Stimulated activated CD4-positive, alpha-beta T cell treated with anti-CD3 and anti-CD28 coated beads, Interleukin-12 subunit alpha, Interleukin-12 subunit beta, amount 100 ng/mL, for 4 hours (primary cell): ENCODE measurements around the gene SCLY.
"Not testable (repeated sequence)": the region's sequence is repeated elsewhere in the genome, so short reads cannot be mapped to it uniquely, and the experiment has no call there.

Experiments
- DNase-seq: peaks from one replicate; pipeline ENCODE4 v3.0.0-alpha.2; 2020

The SCLY gene

GRCh38 chr2:238042090-238042489 is 18.7 kb upstream of the SCLY start:
- DNase-seq: no peak

GRCh38 chr2:238042849-238043584 is 17.8 kb upstream of the SCLY start:
- no peak for DNase-seq

- no peak for DNase-seq
These were observed 16.9 kb upstream of the SCLY start for GRCh38 chr2:238043851-238044250.

GRCh38 chr2:238045575-238045974 is 15.2 kb upstream of the SCLY start:
- DNase-seq: no peak

- no peak for DNase-seq
These were observed 14.0 kb upstream of the SCLY start for GRCh38 chr2:238046725-238047270.

DNA sequence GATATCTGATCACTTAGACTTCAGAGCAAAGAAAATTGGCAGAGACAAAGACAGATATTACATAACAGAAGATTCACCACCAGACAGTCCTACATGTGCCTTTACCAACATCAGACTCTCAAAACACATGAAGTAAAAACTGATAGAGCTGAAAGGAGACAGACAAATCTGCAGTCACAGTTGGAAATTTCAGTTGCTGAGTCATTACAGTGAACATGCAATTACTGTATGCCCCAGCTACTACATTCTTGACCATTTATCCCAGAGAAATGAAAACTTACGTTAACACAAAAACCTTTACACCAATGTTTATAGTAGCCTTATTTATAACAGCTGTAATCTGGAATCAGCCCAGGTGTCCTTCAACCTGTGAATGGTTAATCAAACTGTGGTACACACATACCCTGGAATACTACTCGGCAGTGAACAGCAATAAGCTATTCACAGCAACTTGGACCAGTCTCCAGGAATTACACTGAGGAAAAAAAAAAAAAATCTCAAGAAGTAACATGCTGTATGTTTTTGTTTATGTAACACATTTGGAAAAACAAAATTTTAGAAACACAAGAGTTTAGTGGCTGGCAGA is 7.5 kb upstream of the SCLY start:
- DNase-seq: no peak

DNA sequence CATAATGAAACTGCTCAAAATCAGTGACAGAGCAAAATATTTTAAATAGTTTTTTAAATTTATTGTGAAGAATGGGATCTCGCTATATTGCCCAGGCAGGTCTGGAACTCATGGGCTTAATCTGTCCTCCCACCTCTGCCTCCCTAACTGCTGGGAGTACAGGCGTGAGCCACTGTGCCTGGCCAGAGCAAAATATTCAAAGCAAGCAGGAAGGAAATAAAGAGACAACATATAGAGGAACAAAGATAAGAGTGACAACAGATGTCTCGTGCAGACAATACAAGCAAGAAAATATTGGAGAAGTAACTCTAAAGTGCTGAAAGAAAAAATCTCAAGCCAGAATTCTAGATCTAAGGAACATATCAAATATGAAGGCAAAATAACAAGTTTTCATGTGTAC is 5.0 kb upstream of the SCLY start:
- DNase-seq: no peak

- not testable (repeated sequence) for DNase-seq
These were observed 2.9 kb upstream of the SCLY start for GRCh38 chr2:238057696-238058575.

DNA sequence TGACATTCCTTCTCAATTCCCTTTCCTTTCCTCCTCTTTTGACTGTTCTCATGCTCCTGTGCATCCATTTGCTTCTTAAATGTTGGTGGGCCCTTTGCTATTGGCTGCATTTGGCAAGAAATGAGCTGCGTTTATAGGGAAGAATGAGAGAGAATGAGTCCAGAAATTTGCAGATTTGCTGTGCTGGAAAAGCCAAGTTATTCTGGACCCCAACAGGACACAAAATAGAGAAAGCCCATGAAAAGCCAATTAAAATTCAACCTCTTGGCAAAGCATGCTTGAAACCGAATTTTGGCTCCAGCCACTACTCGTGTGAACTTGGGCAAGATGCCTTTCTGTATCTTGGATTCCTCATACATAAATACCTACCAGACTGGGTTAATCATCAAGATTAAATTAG is 1.3 kb upstream of the SCLY start:
- DNase-seq: no peak

GRCh38 chr2:238060096-238060541 is 682 bp upstream of the SCLY start:
- DNase-seq: no peak

- DNase-seq: peak; percentile 39
These were observed 758 bp downstream of the SCLY start for GRCh38 chr2:238061315-238062202.

DNA sequence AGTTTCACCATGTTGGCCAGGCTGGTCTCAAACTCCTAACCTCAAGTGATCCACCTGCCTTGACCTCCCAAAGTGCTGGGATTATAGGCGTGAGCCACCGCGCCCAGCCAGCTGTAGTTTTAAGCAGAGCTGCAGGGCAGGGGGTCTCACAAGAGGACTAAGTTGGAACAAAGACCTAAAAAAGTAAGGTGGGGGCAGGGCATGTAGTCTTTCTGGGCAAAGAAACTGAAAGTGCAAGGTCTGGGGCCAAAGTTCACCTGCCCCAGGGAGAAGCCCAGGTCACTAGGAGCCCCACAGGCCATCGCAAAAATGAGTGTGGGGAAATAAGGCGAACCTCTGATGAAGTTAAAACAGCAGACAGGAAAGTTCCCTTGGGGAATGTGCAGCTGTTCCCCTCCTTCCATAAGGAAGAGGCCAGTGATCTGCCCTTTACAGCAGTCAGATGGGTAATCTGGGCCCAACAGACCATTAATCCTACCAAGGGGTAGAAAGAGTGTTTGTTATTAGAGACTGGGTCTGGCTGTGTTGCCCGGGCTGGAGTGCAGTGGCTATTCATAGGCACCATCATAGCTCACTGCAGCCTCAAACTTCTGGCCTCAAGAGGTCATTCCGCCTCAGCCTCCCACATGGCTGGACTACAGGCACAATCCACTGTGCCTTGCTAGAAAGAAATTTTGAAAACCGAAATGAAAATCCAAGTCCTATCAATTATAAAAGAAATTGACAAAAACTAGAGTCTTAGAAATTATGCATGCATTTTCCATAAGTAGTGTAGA is 2.8 kb downstream of the SCLY start:
- no peak for DNase-seq

GRCh38 chr2:238064376-238064775 is 3.6 kb downstream of the SCLY start:
- DNase-seq: no peak

- no peak for DNase-seq
These were observed 4.5 kb downstream of the SCLY start for GRCh38 chr2:238065071-238065846.

DNA sequence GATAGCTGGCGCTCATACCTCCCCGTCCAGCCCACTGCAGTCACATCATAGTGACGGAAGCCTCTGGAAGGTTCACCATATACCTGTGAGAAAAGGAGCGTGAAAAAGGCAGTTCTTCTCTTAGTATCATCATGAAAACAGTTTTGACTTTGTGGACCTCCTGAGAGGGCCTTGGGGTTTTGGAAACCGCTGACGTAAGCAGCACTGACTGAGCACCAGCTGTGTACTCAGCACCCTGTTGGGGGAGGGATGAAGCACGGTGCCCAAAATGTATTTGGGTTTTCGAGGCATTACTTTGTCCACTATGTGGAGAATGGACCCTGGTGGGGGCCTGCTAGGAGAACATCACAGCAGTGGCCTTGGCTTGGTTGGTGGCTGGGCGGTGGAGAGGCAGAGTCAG is 5.4 kb downstream of the SCLY start:
- DNase-seq: no peak

GRCh38 chr2:238066718-238067117 is 5.9 kb downstream of the SCLY start:
- not testable (repeated sequence) for DNase-seq

DNA sequence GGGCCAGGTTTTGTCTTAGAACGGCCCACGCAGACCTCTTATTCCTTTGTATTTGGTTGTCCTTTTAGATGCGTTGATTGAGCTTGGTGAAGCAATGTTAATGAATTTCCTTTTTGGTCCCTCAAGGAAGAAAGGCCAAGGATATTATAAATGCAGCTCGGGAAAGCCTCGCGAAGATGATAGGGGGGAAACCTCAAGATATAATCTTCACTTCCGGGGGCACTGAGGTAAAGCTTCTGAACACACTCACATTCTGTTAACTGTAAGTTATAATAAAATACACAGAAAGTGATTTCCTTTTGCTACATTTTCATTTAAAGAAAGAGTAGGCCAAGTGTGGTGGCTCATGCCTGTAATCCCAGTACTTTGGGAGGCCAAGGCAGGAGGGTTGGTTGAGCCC is 7.1 kb downstream of the SCLY start:
- DNase-seq: no peak

DNA sequence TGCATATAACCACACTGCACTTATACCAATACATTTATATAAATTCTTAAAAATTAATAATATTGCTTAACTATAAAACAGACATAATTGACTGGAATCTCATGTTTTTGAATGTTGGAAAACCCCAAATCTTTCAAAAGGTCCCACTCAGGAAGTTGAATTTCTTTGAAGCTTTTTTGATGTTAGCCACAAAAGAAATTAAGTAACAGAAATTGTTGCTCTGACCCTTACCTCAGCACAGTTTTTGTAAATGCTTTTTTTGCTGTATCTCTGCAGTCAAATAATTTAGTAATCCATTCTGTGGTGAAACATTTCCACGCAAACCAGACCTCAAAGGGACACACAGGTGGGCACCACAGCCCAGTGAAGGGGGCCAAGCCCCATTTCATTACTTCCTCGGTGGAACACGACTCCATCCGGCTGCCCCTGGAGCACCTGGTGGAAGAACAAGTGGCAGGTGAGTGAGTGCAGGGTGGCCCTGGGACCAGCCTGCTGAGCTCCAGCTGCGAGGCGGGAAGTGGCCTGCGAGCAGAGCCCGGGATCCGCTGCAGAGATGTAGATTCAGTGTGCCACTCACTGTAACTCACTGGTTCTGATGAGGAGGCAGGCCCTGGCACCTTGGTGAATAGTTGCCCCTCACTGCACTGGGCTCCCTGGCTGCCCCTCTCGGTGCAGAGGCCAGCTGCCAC is 8.4 kb downstream of the SCLY start:
- DNase-seq: no peak

- DNase-seq: no peak
These were observed 9.1 kb downstream of the SCLY start for GRCh38 chr2:238069877-238070276.

DNA sequence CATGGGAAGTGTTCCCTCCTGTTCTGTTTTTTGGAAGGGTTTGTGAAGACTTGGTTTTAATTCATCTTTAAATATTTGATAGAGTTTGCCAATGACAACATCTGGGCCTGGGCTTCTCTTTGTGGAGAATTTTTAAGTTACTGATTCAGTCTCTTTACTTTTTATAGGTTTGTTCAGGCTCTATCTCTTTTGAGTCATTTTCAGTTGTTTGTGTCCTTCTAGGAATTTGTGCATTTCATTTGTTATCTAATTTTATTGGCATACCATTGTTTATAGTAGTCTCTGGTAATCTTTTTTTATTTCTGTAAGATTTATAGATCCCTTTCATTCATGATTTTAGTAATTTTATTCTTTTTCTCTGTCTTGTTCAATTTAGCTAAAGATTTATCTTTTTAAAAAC is 14.6 kb downstream of the SCLY start:
- DNase-seq: no peak
